Measurements from ENCODE around the gene POLR2C. TPM values are rescaled to one million over a fixed set of nuclear protein-coding genes. Genes with fewer than 3 reads are reported as not detected.

POLR2C gene
- total RNA-seq, 1 donor from 2014 or later, result 48.1 TPM

DNA sequence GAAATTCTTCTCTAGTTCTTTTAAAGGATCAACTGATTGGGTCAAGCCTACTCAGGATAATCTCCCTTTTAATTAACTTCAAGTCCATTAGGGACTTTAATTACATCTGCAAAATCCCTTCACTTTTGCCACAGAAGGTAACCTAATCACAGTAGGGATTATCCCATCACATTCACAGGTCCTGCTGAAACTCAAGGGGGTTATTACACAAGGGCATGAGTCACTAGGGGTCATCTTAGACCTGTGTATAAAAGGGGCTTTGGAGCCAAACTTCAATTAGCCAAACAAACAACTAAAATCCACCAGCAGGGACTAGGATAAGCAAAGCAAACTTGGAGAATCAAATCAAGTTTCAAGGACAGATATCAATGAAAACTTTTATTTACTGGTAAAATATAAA is 34.7 kb upstream of the POLR2C start:
- Mint-ChIP-seq H3K27me3 (ENCODE audit: unreplicated experiment) (no peaks in the 10 kb centered on the region), H3K36me3 (ENCODE audit: unreplicated experiment) (peaks cover 4% of the 10 kb centered on the region), H3K4me1 (ENCODE audit: low read depth, unreplicated experiment) (no peaks in the 10 kb centered on the region), H3K27ac (ENCODE audit: unreplicated experiment) (no peak overlapping the region), H3K4me3 (ENCODE audit: unreplicated experiment) (no peak overlapping the region), H3K9me3 (ENCODE audit: unreplicated experiment) (peaks cover 3% of the 10 kb centered on the region)
- TF ChIP-seq, protein P1, sequence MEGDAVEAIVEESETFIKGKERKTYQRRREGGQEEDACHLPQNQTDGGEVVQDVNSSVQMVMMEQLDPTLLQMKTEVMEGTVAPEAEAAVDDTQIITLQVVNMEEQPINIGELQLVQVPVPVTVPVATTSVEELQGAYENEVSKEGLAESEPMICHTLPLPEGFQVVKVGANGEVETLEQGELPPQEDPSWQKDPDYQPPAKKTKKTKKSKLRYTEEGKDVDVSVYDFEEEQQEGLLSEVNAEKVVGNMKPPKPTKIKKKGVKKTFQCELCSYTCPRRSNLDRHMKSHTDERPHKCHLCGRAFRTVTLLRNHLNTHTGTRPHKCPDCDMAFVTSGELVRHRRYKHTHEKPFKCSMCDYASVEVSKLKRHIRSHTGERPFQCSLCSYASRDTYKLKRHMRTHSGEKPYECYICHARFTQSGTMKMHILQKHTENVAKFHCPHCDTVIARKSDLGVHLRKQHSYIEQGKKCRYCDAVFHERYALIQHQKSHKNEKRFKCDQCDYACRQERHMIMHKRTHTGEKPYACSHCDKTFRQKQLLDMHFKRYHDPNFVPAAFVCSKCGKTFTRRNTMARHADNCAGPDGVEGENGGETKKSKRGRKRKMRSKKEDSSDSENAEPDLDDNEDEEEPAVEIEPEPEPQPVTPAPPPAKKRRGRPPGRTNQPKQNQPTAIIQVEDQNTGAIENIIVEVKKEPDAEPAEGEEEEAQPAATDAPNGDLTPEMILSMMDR (IDR thresholded peaks at IDR 0.05; ENCODE audit: partially characterized antibody, unreplicated experiment), result no peak
- DNase-seq, result no peak

DNA sequence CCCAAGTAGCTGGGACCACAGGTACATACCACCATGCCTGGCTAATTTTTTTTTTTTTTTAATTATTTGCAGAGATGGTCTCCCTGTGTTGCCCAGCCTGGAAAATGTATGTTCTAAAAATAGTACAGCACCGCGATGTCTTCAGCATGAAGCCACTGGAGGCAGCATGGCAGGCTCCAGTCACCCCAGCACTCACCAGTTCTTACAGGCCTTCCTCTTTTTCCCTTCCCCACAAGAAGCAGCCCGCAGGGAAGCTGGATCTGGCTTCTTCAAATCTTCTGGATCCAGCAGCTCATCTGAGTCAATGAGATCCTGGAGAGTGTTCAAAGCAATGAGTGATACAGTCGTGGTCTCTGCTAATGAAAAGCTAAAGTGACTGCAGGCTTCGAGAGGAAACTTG is 31.5 kb upstream of the POLR2C start:
- DNase-seq, result no peak
- H3K27me3 Mint-ChIP-seq (ENCODE audit: unreplicated experiment), result no peaks in the 10 kb centered on the region
- TF ChIP-seq, protein P1 (IDR thresholded peaks at IDR 0.05; ENCODE audit: partially characterized antibody, unreplicated experiment), result no peak
- peaks cover 4% of the 10 kb centered on the region for H3K36me3 Mint-ChIP-seq (ENCODE audit: unreplicated experiment)
- no peak overlapping the region for H3K27ac Mint-ChIP-seq (ENCODE audit: unreplicated experiment)
- H3K4me1 Mint-ChIP-seq (ENCODE audit: low read depth, unreplicated experiment), result no peaks in the 10 kb centered on the region
- H3K4me3 Mint-ChIP-seq (ENCODE audit: unreplicated experiment), result no peak overlapping the region
- H3K9me3 Mint-ChIP-seq (ENCODE audit: unreplicated experiment), result peaks cover 3% of the 10 kb centered on the region

DNA sequence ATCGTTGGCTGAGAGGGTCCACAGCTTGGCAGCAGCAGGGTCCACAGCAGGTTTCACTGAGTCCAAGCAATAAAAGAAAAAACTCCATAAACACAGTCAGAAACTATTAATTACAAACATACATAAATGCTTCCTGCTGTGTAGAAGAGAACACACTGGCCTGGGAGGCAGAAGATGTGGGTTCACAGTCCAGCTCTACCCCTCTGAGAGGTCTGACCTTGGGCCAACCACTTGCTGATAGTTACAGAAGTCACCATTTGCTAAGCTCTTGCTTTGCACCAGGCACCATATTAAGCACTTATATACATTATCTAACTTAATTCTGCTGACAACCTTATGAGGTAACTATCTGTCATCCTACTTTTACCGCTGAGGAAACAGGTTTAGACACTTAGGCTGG is 30.0 kb upstream of the POLR2C start:
- no peak overlapping the region for H3K4me3 Mint-ChIP-seq (ENCODE audit: unreplicated experiment)
- H3K36me3 Mint-ChIP-seq (ENCODE audit: unreplicated experiment), result peaks cover 2% of the 10 kb centered on the region
- DNase-seq, result no peak
- TF ChIP-seq, protein P1 (IDR thresholded peaks at IDR 0.05; ENCODE audit: partially characterized antibody, unreplicated experiment), result no peak
- H3K27me3 Mint-ChIP-seq (ENCODE audit: unreplicated experiment), result no peaks in the 10 kb centered on the region
- H3K27ac Mint-ChIP-seq (ENCODE audit: unreplicated experiment), result no peak overlapping the region
- peaks cover 2% of the 10 kb centered on the region for H3K9me3 Mint-ChIP-seq (ENCODE audit: unreplicated experiment)
- no peaks in the 10 kb centered on the region for H3K4me1 Mint-ChIP-seq (ENCODE audit: low read depth, unreplicated experiment)

DNA sequence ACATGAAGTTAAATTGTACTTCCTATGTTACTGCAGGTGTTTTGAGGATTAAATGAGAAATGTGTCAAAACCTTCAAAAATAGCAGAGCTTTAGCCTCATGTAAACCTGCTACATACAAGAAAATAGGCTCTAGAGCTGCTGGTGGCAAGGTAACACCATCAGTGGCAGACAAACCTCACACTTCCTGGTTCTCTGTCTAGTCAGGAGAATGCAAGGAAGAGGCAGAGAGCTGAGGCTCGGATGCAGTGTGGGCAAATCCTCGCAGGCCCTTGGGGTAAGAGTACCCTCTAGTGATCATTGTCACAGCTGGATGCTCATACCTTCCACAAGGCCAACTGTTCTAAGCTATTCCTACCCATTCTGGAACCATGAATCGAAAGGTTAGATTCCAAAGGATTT is 29.5 kb upstream of the POLR2C start:
- no peaks in the 10 kb centered on the region for H3K36me3 Mint-ChIP-seq (ENCODE audit: unreplicated experiment)
- no peak overlapping the region for H3K27ac Mint-ChIP-seq (ENCODE audit: unreplicated experiment)
- H3K4me1 Mint-ChIP-seq (ENCODE audit: low read depth, unreplicated experiment), result no peaks in the 10 kb centered on the region
- H3K4me3 Mint-ChIP-seq (ENCODE audit: unreplicated experiment), result no peak overlapping the region
- peaks cover 2% of the 10 kb centered on the region for H3K9me3 Mint-ChIP-seq (ENCODE audit: unreplicated experiment)
- DNase-seq, result no peak
- TF ChIP-seq, protein P1 (IDR thresholded peaks at IDR 0.05; ENCODE audit: partially characterized antibody, unreplicated experiment), result no peak
- H3K27me3 Mint-ChIP-seq (ENCODE audit: unreplicated experiment), result no peaks in the 10 kb centered on the region

DNA sequence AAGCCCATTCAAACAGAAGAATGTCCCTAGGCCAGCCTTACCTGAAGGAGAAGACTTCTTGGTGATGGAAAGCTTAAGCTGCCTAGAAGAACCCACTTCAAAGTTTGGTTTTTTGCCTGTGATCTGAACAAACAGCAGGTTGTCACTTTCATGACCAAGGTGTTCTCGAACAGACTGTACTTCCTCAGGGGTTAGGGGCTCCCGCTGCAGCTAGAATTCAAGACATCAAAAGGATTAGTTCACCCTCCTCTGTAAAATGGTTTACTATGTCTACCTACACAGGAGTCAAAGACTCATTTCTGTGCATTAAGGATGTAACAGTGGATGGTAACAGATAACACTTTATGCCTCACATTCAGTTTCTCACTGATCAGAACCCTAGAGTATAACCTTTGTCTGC is 28.5 kb upstream of the POLR2C start:
- DNase-seq, result no peak
- H3K4me3 Mint-ChIP-seq (ENCODE audit: unreplicated experiment), result no peak overlapping the region
- H3K27me3 Mint-ChIP-seq (ENCODE audit: unreplicated experiment), result no peaks in the 10 kb centered on the region
- no peaks in the 10 kb centered on the region for H3K36me3 Mint-ChIP-seq (ENCODE audit: unreplicated experiment)
- TF ChIP-seq, protein P1 (IDR thresholded peaks at IDR 0.05; ENCODE audit: partially characterized antibody, unreplicated experiment), result no peak
- no peaks in the 10 kb centered on the region for H3K4me1 Mint-ChIP-seq (ENCODE audit: low read depth, unreplicated experiment)
- no peak overlapping the region for H3K27ac Mint-ChIP-seq (ENCODE audit: unreplicated experiment)
- peaks cover 2% of the 10 kb centered on the region for H3K9me3 Mint-ChIP-seq (ENCODE audit: unreplicated experiment)
